ENCODE data around the gene RNF5.

DNA sequence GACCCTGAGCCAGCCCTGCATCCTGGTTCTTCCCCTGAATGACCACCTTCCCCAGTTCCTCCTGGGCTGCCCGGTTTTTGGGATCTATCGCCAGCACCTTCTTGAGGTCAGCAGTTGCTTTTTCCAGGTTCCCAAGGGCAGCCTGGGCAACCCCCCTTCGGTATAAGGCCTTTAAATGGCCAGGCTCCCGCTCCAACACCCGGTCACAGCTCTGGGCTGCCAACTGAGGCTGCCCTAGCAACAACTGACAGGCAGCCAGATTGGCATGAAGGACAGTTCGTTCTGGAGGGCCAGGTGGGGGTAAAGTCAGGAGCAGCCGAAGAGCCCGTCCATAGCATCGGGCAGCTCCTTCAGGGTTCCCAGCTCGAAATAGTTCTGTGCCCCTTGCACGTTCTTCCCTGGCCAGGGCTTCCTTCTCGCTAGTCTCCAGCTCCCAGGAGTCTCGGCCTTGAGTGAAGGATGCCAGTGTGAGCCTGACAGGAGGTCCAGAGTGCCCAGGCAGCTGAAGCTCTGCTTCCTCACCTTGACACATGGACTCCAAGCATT, 49.4 kb upstream of the RNF5 start:
- TF ChIP-seq EZH2phosphoT487 (IDR thresholded peaks at IDR 0.05; ENCODE audit: low read depth, severe bottlenecking, unreplicated experiment), result no peak
- TF ChIP-seq EZH2 (IDR thresholded peaks at IDR 0.05; ENCODE audit: borderline replicate concordance), result no peak
- TF ChIP-seq, protein P1, sequence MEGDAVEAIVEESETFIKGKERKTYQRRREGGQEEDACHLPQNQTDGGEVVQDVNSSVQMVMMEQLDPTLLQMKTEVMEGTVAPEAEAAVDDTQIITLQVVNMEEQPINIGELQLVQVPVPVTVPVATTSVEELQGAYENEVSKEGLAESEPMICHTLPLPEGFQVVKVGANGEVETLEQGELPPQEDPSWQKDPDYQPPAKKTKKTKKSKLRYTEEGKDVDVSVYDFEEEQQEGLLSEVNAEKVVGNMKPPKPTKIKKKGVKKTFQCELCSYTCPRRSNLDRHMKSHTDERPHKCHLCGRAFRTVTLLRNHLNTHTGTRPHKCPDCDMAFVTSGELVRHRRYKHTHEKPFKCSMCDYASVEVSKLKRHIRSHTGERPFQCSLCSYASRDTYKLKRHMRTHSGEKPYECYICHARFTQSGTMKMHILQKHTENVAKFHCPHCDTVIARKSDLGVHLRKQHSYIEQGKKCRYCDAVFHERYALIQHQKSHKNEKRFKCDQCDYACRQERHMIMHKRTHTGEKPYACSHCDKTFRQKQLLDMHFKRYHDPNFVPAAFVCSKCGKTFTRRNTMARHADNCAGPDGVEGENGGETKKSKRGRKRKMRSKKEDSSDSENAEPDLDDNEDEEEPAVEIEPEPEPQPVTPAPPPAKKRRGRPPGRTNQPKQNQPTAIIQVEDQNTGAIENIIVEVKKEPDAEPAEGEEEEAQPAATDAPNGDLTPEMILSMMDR (IDR thresholded peaks at IDR 0.05; ENCODE audit: poor library complexity), result no peak

Measured in hepatocyte (in vitro differentiated cells).